ENCODE data around the gene TMEM184C. TPM values are rescaled to one million over a fixed set of nuclear protein-coding genes. Genes with fewer than 3 reads are reported as not detected.

TMEM184C gene
- 26.5 TPM for total RNA-seq
- long read RNA-seq, full-length matches to known transcripts: 42 of 46 reads
- long read RNA-seq, partial matches to known transcripts: 0 of 46 reads
- long read RNA-seq, other reads (novel, unspliced or antisense): 4 of 46 reads

DNA sequence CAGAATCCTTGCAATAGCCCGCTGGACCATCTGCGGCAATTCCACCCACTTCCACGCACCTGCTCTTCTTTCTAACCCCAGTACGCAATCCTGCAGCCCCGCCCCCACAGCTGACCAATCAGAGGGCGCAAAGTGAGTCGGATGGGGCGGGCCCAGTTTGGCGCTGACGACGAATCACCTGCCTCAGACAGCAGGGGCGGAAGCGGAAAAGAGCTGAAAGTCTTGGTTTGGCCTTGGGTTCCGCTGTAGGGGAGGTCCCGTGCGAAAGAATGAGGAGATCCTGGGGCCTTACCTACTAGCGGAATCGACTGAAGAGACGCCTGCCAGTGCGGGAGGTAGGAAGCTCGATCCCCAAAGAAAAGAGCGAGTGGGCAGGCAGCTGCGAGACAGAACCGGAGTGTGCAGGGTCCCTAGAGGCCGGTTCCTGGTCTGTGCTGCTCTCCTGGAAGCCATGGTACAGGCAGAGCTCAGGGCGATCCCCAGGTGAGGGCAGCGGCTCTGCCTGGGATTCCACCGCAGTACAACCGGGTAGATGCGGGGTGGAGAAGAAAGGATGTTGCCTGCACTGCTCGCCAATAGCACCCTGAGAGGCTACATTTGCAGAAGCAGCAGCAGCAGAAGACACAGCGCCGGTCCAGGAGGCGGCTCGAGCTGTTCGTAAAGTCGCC lies at the start of gene TMEM184C:
TSS of gene TMEM184C (plus strand) at position 225 of the 668 bp plus-strand sequence. CDS start 560 bp downstream, outside the sequence.
- DNase-seq (peak; percentile 99), ATAC-seq (ENCODE audit: poor library complexity) (peak; percentile 100)
- intact Hi-C loops (cut with DNase I): no loop called here

GRCh38 chr4:147570616-147571015 lies 46.6 kb upstream of the TMEM184C start:
- intact Hi-C loops (cut with DNase I): no loop called here
- ATAC-seq (ENCODE audit: poor library complexity) (no peak), DNase-seq (no peak)

DNA sequence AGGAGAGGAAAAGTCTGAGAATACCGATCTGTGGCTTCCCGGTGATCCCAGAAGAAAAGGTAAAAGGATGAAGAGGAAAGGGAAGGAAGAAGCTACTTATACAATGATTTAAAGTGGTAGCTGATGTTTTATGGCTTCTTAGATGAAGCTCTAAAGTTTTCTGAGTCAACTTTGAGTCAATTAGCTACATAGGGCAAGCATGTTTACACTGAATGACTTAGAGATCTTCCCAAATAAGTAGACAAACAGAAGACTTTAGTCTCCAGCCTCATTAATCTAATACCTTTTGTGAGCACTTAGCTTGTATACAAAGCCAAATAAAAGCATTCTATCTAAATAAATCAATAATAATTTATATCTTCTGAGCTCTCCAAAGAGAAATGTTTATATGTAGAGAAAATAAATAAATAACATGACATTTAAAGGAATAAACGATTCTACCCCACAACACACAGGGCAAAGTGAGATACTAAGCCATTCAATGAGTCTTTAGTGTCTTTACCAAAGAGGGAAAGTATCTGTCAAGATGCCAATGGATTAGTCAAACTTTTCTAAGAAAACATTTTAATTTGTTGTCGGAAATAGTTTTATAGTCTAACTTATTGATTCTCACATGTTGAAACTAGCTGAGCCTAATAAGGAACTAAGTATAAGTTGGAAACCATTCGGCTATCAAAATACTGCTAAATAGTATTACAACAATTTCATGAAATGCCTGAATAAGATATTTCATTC lies 46.0 kb upstream of the TMEM184C start:
- ATAC-seq (ENCODE audit: poor library complexity): no peak
- intact Hi-C loops (cut with DNase I): no loop called here
- no peak for DNase-seq

DNA sequence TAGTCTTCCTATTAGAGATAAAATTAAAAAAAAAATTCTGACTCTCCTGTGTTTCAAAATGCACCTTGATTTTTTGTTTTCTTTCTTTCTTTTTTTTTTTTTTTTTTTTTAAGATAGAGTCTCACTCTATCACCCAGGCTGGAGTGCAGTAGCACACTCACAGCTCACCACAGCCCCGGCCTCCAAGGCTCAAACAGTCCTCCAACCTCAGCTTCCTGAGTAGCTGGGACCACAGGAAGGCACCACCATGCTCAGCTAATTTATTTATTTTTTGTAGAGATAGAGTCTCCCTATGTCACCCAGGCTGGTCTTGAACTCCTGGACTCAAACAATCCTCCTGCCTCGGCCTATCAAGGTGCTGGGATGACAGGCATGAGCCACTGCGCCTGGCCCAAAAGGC lies 41.1 kb upstream of the TMEM184C start:
- ATAC-seq (ENCODE audit: poor library complexity) (no peak), DNase-seq (no peak)
- intact Hi-C loops (cut with DNase I): no loop called here

DNA sequence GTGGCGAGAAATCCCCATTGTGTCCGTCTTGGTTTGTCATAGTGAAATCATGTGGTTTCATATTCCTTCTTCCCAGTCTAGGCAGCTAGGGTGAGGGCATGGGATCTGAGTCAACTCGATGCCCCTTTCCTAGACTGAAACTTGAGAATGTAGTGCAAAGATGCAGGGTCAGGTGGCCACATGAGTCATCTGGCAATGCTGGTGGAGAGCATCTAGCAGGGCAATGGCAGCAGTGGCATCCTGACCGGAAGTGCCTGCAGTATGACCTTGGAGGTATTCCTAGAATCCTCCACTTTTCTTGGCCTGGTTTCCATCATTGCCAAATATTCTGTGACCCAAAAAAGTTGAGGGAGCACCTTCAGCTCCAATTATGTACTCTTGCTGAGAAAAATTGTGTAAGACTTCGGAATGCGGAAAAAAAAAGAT lies 39.1 kb upstream of the TMEM184C start:
- ATAC-seq (ENCODE audit: poor library complexity): no peak
- DNase-seq: no peak
- intact Hi-C loops (cut with DNase I): no loop called here

- DNase-seq: no peak
- ATAC-seq (ENCODE audit: poor library complexity): no peak
- intact Hi-C loops (cut with DNase I): no loop called here
Measured at GRCh38 chr4:147578593-147578992, 38.6 kb upstream of the TMEM184C start.

- DNase-seq (no peak), ATAC-seq (ENCODE audit: poor library complexity) (no peak)
- intact Hi-C loops (cut with DNase I): loop anchor here (10.0 kb wide), 1 partner anchor 556 kb away; no protein-coding TSS in a partner anchor
Measured at GRCh38 chr4:147580396-147580795, 36.8 kb upstream of the TMEM184C start.

GRCh38 chr4:147581606-147582350 lies 35.4 kb upstream of the TMEM184C start:
- intact Hi-C loops (cut with DNase I): loop anchor here (10.0 kb wide), 1 partner anchor 557 kb away; no protein-coding TSS in a partner anchor
- DNase-seq (no peak), ATAC-seq (ENCODE audit: poor library complexity) (no peak)

GRCh38 chr4:147582386-147583060 lies 34.7 kb upstream of the TMEM184C start:
- DNase-seq: no peak
- no peak for ATAC-seq (ENCODE audit: poor library complexity)
- intact Hi-C loops (cut with DNase I): loop anchor here (10.0 kb wide), 1 partner anchor 558 kb away; no protein-coding TSS in a partner anchor

- ATAC-seq (ENCODE audit: poor library complexity) (no peak), DNase-seq (no peak)
- intact Hi-C loops (cut with DNase I): loop anchor here (10.0 kb wide), 1 partner anchor 559 kb away; no protein-coding TSS in a partner anchor
Measured at GRCh38 chr4:147583876-147584275, 33.3 kb upstream of the TMEM184C start.

- intact Hi-C loops (cut with DNase I): loop anchor here (5.0 to 10.0 kb wide), 2 partner anchors 474 to 561 kb away; no protein-coding TSS in a partner anchor
- DNase-seq: no peak
Measured at GRCh38 chr4:147586032-147586431, 31.2 kb upstream of the TMEM184C start.

GRCh38 chr4:147586637-147587036 lies 30.6 kb upstream of the TMEM184C start:
- intact Hi-C loops (cut with DNase I): loop anchor here (5.0 to 10.0 kb wide), 2 partner anchors 474 to 562 kb away; no protein-coding TSS in a partner anchor
- ATAC-seq (ENCODE audit: poor library complexity) (no peak), DNase-seq (no peak)

More at GRCh38 chr4:147586032-147586431, 31.2 kb upstream of the TMEM184C start:
- no peak for ATAC-seq (ENCODE audit: poor library complexity)

DNA sequence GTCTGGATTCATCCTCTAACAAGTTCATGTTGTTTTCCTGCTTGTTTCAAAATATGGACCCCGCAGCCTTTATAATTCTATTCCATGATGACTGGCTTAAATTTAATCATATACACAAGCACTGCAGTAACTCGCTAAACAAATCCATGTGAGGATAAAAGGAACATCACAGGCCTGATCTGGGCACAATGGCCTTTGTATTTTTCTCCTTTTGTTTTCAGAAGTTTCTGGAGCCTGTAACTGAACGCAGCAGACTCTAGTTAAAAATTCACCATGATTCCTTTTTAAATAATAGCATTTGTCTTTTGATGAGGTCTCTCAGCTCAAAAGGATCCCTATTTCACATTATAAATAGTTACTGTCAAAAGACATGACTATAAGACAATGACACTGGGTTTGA lies 30.2 kb upstream of the TMEM184C start:
- ATAC-seq (ENCODE audit: poor library complexity) (no peak), DNase-seq (no peak)
- intact Hi-C loops (cut with DNase I): loop anchor here (5.0 to 10.0 kb wide), 2 partner anchors 475 to 562 kb away; no protein-coding TSS in a partner anchor

GRCh38 chr4:147589586-147589985 lies 27.6 kb upstream of the TMEM184C start:
- intact Hi-C loops (cut with DNase I): loop anchor here (5.0 to 10.0 kb wide), 2 partner anchors 477 to 565 kb away; no protein-coding TSS in a partner anchor
- ATAC-seq (ENCODE audit: poor library complexity) (no peak), DNase-seq (no peak)

DNA sequence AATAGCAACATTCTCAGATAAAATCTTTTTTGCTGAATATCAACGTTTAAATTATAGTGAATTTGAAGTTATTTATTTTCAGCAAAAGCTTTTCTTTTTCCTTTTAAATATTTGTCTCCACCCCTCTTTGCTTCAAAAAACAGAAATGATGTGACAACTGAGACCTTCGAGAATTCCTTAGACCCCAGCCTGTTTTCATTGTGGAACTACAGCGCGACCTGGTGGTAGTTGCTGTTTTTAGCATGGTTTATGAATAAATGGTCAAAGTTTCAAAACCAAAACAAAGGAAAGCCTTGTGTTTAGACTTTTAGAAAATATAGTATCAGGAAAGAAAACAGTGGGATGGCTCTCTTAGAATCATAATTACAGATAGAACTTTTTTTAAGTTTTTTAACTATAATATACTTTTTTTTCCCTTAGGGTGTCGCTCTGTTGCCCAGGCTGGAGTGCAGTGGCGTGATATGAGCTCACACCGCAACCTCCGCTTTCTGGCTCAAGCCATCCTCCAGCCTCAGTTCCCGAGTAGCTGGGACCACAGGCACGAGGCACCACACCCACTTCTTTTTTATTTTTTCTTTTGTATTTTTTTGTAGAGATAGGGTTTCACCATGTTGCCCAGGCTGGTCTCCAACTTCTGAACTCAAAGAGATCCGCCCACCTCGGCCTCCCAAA lies 26.8 kb upstream of the TMEM184C start:
- ATAC-seq (ENCODE audit: poor library complexity) (peak; percentile 79), DNase-seq (peak; percentile 47)
- intact Hi-C loops (cut with DNase I): loop anchor here (5.0 kb wide), 1 partner anchor 428 kb away; no protein-coding TSS in a partner anchor

GRCh38 chr4:147591106-147591505 lies 26.1 kb upstream of the TMEM184C start:
- intact Hi-C loops (cut with DNase I): loop anchor here (5.0 kb wide), 1 partner anchor 429 kb away; no protein-coding TSS in a partner anchor
- no peak for DNase-seq
- ATAC-seq (ENCODE audit: poor library complexity): no peak

DNA sequence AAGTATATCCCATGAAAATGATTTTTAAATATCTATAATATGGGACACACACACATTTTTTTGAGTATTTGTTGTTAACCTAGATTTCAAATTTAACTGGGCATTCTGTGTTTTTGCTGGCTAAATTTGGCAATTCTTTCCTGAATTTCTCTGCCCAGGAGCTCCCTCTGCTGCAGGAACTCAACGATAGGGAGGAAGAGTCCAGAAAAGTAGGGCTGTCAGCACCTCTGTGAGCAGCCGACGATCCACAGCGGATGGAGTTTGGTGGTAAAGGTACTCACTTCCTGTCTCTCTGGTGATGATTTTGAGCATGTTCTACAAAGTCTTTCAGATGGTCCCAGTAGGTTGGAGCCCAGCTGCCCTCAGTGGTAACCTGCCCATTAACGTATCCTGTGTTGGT lies 23.1 kb upstream of the TMEM184C start:
- ATAC-seq (ENCODE audit: poor library complexity) (no peak), DNase-seq (no peak)
- intact Hi-C loops (cut with DNase I): loop anchor here (5.0 kb wide), 1 partner anchor 432 kb away; no protein-coding TSS in a partner anchor
